Fibroblast of skin of left quadriceps (primary cell): Measurements from ENCODE around the gene ZFC3H1.

Source experiments
- DNase-seq, 2 experiments: peaks; one replicate each; pipeline ENCODE4 v3.0.0-alpha.2; 2013; ENCODE audit warnings: low read depth in 2 of 2

Gene ZFC3H1

GRCh38 chr12:71638499-71638898, 25.1 kb downstream of the ZFC3H1 start:
- no peak for DNase-seq

DNA sequence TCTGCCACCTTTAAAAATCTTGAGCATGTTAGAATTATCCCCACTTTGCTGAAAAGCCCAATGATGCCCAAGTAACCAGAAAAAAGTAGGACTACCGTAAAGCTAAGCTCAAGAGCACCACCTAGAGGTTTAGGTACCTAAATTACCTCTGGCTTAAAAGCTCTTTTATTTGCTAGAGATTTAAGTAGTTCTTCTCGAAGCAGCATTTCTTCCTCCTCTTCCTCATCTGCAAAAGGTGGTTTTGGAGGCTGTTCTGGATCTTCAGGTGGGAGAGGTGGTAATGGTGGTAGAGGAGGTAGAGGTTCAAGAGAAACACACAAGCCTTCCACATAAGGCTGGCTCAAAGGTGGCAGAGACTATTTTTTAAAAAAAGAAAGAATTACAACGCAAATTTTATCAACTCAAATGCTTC, 26.9 kb downstream of the ZFC3H1 start:
- peak; percentile 24 to 30 for DNase-seq

- no peak for DNase-seq
These were observed 36.1 kb downstream of the ZFC3H1 start for GRCh38 chr12:71627438-71628002.

DNA sequence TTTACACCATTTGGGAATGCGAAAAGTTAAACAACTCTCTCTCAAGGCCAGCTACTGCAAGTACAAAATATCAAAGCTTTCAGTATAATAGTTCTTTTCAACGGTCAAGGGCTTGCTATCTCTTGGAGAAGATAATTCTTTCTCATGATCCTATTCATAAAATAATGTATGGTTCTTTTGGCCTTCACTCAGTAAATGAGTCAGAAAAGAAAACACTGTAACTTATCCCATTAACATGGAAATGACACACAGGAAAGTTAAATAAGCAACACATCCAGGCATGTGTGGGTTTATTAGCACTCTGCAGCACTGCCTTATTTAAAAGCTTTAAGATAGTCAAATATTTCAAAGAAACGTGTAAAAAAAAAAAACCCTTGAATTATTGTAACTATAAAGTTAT, 36.9 kb downstream of the ZFC3H1 start:
- peak; percentile 3 to 7 for DNase-seq

DNA sequence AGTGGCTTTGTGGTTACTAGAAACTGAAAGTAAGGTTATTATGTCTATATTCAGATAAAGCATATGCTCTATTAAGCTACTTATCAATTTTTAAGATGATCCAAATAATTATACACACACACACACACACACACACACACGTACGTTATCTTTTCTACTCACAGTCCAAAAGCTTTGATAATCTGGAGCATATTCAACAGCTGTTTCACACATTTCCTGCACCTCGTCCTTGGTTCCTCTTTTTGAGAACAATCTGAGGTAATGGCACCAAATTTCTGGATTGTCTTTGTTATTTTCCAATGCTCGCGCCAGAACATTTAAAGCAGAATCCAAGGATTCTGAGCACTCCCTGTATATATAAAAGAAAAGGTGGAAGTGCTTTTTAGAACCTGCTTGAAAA, 37.5 kb downstream of the ZFC3H1 start:
- DNase-seq = no peak

DNA sequence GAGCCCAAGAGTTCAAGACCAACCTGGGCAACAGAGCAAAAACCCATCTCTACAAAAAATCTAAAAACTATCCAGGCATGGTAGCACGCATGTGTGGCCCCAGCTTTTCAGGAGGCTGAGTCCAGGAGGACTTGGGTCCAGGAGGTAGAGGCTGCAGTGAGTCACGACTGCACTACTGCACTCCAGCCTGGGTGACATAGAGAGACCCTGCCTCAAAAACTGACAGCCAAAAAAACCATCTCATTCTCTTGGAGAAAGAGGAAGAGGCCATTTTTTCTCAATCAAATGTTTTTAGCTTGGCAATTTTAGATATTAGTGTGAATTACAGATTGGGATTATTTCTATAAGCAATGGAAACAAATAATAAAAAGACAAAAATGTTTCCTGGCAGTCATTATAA, 38.2 kb downstream of the ZFC3H1 start:
- DNase-seq = no peak

- DNase-seq = no peak
These were observed 41.7 kb downstream of the ZFC3H1 start for GRCh38 chr12:71621938-71622337.

GRCh38 chr12:71610031-71610795, 53.4 kb downstream of the ZFC3H1 start:
- no peak for DNase-seq

- no peak for DNase-seq
These were observed 55.9 kb downstream of the ZFC3H1 start for GRCh38 chr12:71607494-71608330.

- DNase-seq = no peak
These were observed 58.6 kb downstream of the ZFC3H1 start for GRCh38 chr12:71605039-71605438.

GRCh38 chr12:71602761-71603577, 60.7 kb downstream of the ZFC3H1 start:
- no peak for DNase-seq

- DNase-seq = no peak
These were observed 62.1 kb downstream of the ZFC3H1 start for GRCh38 chr12:71601546-71601945.

GRCh38 chr12:71599210-71599609, 64.4 kb downstream of the ZFC3H1 start:
- no peak for DNase-seq

- DNase-seq = no peak
These were observed 69.3 kb downstream of the ZFC3H1 start for GRCh38 chr12:71594214-71594948.

- DNase-seq = no peak
These were observed 70.8 kb downstream of the ZFC3H1 start for GRCh38 chr12:71592841-71593240.

GRCh38 chr12:71591601-71592000, 72.0 kb downstream of the ZFC3H1 start:
- DNase-seq = no peak

GRCh38 chr12:71589478-71589881, 74.2 kb downstream of the ZFC3H1 start:
- DNase-seq = no peak

DNA sequence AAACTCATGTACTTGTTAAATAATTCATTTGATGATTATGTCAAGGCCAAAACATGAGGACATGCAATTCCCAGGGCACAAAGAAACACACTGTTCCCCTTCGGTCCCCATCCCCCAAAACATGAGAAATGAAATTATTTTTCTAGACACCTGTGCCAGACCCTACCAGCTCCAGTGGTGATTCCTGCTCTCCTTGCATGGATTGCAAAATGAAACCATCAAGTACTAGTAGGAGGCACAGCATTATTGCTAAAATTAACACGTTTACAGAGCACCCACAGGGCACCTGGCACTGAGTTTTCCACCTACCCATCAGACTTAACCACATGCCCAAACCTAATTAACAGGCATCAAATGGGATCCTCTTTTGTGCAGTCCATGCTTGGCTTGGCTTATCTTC, 76.6 kb downstream of the ZFC3H1 start:
- DNase-seq = no peak

DNA sequence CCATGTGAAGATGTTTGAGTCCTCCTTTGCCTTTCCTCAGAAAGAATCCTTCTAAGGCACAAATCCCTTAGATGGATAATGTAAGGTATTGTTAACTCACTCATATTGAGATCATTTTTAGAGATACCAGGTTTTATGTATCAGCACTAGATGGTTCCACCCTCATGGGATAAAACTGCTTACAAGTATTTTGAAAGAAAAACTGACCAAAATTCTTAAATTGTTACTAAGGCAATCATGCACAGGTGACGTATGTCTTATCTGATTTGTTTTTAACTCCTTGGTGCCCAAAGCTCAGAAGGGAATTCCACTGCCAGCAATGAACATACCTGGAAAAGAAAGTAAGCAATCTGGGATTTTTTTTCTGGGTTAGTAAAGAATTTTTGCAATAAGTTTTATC, 78.4 kb downstream of the ZFC3H1 start:
- DNase-seq = no peak

GRCh38 chr12:71584356-71584755, 79.3 kb downstream of the ZFC3H1 start:
- DNase-seq = no peak

- no peak for DNase-seq
These were observed 80.7 kb downstream of the ZFC3H1 start for GRCh38 chr12:71582925-71583324.
